Measurements from ENCODE around the gene PRDM7. TPM values are rescaled to one million over a fixed set of nuclear protein-coding genes. Genes with fewer than 3 reads are reported as not detected.

The PRDM7 gene
- polyA plus RNA-seq, 2 of the 4 experiments (the other 2 are of a cell fraction): not detected

DNA sequence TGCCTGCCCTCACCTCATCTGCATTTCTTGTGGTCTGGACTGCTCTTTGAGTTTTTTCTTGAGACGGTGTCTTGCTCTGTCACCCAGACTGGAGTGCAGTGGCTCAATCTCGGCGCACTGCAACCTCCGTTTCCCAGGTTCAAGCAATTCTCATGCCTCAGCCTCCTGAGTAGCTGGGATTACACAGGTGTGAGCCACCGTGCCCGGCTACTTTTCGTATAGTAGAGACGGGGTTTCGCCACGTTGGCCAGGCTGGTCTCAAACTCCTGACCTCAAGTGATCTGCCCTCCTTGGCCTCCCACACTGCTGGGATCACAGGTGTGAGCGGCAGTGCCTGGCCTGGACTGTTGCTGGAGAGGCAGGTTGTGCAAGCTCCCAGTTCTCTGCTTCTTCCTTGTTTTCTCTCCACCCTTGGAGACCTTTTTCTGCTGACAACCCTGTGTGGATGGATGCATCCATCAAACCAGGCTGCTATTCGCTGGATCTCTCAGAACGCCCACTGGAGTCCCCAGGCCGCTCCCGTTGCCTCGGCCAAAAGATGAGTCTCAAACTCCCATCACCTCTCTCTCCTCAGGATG lies 35.1 kb downstream of the PRDM7 start:
- Histone ChIP-seq H3K4me3 (no peak overlapping the region), H3K27ac (no peak overlapping the region), H3K4me2 (no peak overlapping the region), H3K9me3 (no peaks in the 10 kb centered on the region), H3K4me1 (peaks cover 24% of the 10 kb centered on the region)
- ChIA-PET POLR2A (no interaction called here), CTCF (interaction anchor here (1.1 to 1.2 kb wide), 3 partner anchors 8 to 31 kb away, joined by 3 to 5 read pairs (median 4); no protein-coding TSS in a partner anchor)
- WGBS (ENCODE audit: missing lambda C conversion rate): 86% methylated on average over 16 of the region's 16 CpGs
- FAIRE-seq (no peak), DNase-seq (ENCODE audit: low read depth in 1 of 2, low spot score in 1 of 2) (no peak), ATAC-seq (no peak)
- TF ChIP-seq JUNB (IDR thresholded peaks at IDR 0.05): no peak
- TF ChIP-seq MYC (IDR thresholded peaks at IDR 0.05; ENCODE audit: borderline replicate concordance, low read length): no peak
- TF ChIP-seq ZSCAN20 (CRISPR knock-in tag; IDR thresholded peaks at IDR 0.05): no peak
- TF ChIP-seq TFCP2L1 (CRISPR knock-in tag; IDR thresholded peaks at IDR 0.05): no peak
- no peak for TF ChIP-seq ZC3H11A (IDR thresholded peaks at IDR 0.05)
- no peak for TF ChIP-seq SREBF2 (IDR thresholded peaks at IDR 0.05)
- no peak for TF ChIP-seq TP53 (CRISPR knock-in tag; IDR thresholded peaks at IDR 0.05)
- TF ChIP-seq, protein P1, sequence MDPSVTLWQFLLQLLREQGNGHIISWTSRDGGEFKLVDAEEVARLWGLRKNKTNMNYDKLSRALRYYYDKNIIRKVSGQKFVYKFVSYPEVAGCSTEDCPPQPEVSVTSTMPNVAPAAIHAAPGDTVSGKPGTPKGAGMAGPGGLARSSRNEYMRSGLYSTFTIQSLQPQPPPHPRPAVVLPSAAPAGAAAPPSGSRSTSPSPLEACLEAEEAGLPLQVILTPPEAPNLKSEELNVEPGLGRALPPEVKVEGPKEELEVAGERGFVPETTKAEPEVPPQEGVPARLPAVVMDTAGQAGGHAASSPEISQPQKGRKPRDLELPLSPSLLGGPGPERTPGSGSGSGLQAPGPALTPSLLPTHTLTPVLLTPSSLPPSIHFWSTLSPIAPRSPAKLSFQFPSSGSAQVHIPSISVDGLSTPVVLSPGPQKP (IDR thresholded peaks at IDR 0.05; ENCODE audit: low read depth, low read length): no peak
- TF ChIP-seq CHD2 (IDR thresholded peaks at IDR 0.05; ENCODE audit: low read length, partially characterized antibody): no peak
- no peak for TF ChIP-seq FOXS1 (CRISPR knock-in tag; IDR thresholded peaks at IDR 0.05)
- no peak for TF ChIP-seq ZNF302 (CRISPR knock-in tag; IDR thresholded peaks at IDR 0.05)

DNA sequence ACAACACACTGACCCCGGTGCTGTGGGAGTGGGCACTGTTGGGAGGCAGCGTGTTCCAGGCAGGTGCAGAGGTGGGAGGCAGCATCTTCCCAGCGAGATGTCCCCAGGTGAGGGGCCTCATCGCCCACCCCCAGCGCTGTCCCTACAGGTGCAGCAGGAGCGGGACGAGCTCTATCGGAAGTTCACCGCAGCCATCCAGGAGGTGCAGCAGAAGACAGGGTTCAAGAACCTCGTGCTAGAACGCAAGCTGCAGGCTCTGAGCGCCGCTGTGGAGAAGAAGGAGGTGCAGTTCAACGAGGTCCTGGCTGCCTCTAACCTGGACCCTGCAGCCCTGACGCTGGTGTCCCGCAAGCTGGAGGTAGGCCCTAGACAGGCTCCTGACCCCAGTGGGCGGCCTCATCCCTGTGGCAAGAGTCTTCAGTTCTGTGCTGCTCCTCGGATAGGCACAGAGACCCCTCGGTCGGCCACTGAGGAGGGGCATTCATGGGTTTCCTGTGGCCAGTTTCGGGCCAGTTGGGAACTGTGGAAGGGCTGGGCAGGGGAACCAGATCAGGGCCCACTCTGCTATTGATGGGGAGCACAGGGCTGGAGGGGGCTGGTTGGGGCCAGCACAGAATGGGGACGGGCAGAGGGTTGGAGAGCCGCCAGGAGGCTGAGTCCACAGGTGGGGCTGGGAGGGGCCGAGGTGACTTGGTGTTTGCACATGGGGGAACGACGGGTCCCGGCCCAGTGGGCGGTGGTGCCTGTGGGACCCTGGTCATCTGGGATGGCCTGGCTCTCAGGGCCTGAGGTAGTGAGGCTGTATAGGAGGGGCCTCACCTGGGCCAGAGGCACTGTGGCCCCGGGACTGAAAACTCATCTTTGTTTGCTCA lies 36.7 kb downstream of the PRDM7 start:
- ChIA-PET CTCF (interaction anchor here (1.2 to 1.3 kb wide), 2 partner anchors 10 to 32 kb away, joined by 3 read pairs; no protein-coding TSS in a partner anchor), POLR2A (no interaction called here)
- WGBS (ENCODE audit: missing lambda C conversion rate): 88% methylated on average over 28 of the region's 29 CpGs
- ATAC-seq (no peak), DNase-seq (ENCODE audit: low read depth in 1 of 2, low spot score in 1 of 2) (no peak), FAIRE-seq (no peak)
- Histone ChIP-seq H3K4me1 (peaks cover 14% of the 10 kb centered on the region), H3K4me2 (no peak overlapping the region), H3K4me3 (no peak overlapping the region), H3K9me3 (no peaks in the 10 kb centered on the region), H3K27ac (no peak overlapping the region)
- TF ChIP-seq HOXA7 (CRISPR knock-in tag; IDR thresholded peaks at IDR 0.05) (no peak), NFE2L2 (conservative IDR thresholded peaks at IDR 0.05; ENCODE audit: low read length) (no peak), PHF8 (IDR thresholded peaks at IDR 0.05; ENCODE audit: borderline replicate concordance, low read depth) (no peak), ZNF302 (CRISPR knock-in tag; IDR thresholded peaks at IDR 0.05) (no peak), SMC3 (IDR thresholded peaks at IDR 0.05) (no peak), KDM5A (IDR thresholded peaks at IDR 0.05) (no peak), RARB (CRISPR knock-in tag; IDR thresholded peaks at IDR 0.05) (no peak), RNF2 (IDR thresholded peaks at IDR 0.05; ENCODE audit: borderline replicate concordance, low read depth) (no peak), KDM1A (IDR thresholded peaks at IDR 0.05; ENCODE audit: low read depth) (no peak), CHD4 (IDR thresholded peaks at IDR 0.05; ENCODE audit: borderline replicate concordance) (no peak)
- TF ChIP-seq, protein P2, sequence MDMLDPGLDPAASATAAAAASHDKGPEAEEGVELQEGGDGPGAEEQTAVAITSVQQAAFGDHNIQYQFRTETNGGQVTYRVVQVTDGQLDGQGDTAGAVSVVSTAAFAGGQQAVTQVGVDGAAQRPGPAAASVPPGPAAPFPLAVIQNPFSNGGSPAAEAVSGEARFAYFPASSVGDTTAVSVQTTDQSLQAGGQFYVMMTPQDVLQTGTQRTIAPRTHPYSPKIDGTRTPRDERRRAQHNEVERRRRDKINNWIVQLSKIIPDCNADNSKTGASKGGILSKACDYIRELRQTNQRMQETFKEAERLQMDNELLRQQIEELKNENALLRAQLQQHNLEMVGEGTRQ (IDR thresholded peaks at IDR 0.05): no peak
- TF ChIP-seq, protein P3, sequence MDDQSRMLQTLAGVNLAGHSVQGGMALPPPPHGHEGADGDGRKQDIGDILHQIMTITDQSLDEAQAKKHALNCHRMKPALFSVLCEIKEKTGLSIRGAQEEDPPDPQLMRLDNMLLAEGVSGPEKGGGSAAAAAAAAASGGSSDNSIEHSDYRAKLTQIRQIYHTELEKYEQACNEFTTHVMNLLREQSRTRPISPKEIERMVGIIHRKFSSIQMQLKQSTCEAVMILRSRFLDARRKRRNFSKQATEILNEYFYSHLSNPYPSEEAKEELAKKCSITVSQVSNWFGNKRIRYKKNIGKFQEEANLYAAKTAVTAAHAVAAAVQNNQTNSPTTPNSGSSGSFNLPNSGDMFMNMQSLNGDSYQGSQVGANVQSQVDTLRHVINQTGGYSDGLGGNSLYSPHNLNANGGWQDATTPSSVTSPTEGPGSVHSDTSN (IDR thresholded peaks at IDR 0.05): no peak
- TF ChIP-seq, protein P4, sequence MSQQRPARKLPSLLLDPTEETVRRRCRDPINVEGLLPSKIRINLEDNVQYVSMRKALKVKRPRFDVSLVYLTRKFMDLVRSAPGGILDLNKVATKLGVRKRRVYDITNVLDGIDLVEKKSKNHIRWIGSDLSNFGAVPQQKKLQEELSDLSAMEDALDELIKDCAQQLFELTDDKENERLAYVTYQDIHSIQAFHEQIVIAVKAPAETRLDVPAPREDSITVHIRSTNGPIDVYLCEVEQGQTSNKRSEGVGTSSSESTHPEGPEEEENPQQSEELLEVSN (IDR thresholded peaks at IDR 0.05; ENCODE audit: borderline replicate concordance, low read depth): no peak
- TF ChIP-seq, protein P5, sequence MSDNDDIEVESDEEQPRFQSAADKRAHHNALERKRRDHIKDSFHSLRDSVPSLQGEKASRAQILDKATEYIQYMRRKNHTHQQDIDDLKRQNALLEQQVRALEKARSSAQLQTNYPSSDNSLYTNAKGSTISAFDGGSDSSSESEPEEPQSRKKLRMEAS (IDR thresholded peaks at IDR 0.05): no peak
